ENCODE data around the gene ARG2.

The ARG2 gene

DNA sequence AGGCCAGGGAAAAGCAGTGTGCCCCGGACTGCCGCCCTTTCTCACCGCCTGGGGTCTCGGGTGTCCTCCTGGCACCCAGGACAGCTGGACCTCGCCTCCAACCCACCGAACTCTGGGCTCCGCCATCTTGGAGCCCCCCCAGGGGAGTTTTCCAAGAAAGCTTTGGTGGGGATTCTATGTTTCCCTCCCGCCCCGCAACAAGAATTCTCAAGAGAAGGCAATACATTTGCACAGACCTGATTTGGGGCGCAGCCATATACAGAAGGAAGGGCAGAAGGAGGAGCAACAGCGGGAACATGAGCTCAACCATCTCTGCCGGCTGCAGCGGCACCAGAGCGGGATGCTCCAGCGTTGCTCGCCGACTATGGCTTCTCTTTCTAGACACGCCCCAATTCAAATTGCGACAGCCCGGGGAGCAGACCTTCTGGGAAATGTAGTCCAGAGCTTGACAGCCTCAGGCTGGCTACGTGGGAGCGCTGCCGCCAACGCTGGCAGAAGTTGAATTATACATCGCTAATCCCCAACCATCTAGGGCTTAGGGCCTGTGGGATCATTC lies 75.8 kb downstream of the ARG2 start, which contains the start of gene RDH11:
TSS of gene RDH11 (minus strand) at position 371 of the 556 bp plus-strand sequence. CDS start at position 310, 61 bp downstream.
- peak; percentile 96 for DNase-seq

GRCh38 chr14:67697006-67697405 lies 77.3 kb downstream of the ARG2 start:
- no peak for DNase-seq

DNA sequence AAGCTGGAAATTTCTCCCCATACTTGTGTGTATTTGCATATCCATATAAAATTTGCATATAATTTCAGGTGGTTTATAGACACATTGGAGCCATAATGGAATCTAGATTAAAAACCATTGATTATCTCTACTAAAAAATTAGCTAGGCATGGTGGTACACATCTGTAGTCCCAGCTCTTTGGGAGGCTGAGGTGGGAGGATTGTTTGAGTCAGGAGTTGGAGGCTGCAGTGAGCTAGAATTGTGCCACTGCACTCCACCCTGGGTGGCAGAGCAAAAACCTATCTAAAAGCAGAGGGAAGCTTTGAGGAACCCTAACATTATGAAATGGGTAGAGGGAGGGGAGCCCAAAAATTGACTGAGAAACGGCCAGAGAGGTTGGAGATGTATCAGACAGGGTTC lies 78.5 kb downstream of the ARG2 start:
- DNase-seq = no peak
